NCI-H2107 (cell line): ENCODE measurements around the gene GSTA3.
"Not testable (repeated sequence)": the region's sequence is repeated elsewhere in the genome, so short reads cannot be mapped to it uniquely, and the experiment has no call there.

Experiments
- DNase-seq: peaks from one replicate; lab custom pipeline; 2025; lab: John Stamatoyannopoulos, UW

The GSTA3 gene

DNA sequence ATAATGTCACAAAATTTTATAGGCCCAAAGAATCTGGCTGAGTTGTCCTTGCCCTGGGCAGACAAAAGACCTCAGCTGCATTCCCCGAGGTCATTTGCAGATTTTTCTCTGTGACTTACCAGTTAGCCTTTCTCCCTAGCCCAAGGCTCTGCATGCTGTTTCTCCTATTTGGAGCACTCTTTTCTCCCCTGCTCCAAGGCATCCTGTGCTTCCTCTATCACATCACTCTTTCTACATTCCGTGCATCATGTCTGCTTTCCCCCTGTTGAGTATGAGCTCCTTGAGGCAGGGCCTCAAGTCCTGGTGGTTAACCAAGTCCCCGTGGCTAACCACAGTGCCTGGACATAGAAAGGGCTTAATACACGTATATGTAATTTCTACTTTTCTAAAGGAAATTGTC lies 593 bp upstream of the GSTA3 start:
- DNase-seq, result no peak

DNA sequence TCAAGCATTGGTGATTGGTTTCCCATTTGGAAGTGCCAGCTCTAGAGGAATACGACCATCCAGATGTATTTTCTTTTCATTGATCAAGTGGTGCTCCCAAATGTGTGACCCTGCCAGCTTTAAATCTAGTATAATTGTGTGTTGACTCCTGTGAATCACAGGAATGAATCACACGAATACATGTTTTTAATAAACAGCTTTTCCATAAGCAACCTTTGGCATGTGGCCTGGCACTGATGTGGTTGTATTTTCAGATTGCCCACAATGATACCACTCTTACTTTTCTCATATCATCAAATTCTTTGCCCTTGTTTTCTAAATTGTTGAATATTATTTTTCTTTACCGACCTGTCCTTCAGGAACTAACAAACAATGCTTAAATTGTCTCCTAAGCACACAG lies 367 bp downstream of the GSTA3 start:
- no peak for DNase-seq

DNA sequence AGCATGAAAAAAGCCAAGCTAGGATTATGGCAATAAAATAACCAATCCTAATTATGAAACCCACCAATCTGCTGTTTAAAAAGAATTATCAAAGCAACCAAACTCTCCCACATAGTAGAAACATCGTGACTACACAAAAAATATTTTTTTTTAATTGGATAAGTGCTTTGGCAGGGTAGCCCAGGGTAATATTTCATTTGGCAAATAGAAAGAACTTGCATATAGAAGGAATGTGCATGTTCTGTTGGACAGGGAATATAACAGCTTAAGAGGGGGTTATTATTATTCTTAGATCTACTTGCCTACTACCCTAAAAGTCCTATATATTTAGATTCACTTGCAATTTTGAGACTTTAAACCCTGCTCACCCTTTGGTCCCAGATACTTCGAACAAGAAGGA lies 972 bp downstream of the GSTA3 start:
- no peak for DNase-seq

DNA sequence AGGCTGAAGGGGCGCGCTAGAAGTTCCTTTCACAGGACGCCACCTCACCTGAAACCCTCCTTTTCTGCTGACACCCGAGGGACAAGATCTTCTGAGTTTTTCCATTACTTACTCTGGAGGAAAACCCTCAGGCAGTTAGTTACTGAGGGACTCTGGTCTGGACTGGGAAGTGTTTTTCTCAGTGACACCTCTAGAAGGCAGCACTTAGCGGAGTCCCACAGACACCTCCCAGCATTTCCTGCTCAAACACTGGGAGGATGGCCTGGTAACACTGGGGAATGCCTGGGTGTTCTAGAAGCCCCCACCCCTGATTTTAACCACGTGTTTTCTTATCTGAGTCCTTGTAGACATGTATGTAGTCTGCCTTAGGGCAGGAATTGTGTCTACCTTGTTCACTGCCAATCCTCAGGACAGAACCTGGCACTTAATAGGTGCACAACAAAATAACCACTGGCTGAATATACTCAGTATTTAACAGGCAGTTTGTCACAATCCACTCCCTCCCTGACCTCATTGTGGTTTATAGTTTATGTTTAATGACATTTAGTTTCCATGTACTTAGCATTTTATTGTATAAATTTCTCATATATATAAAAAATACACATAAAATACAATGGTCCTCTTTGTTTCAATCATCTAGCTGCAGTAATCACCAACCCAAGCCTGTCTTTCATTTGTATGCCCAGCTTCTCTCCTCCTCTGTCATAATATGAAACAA lies 4.8 kb downstream of the GSTA3 start:
- no peak for DNase-seq

DNA sequence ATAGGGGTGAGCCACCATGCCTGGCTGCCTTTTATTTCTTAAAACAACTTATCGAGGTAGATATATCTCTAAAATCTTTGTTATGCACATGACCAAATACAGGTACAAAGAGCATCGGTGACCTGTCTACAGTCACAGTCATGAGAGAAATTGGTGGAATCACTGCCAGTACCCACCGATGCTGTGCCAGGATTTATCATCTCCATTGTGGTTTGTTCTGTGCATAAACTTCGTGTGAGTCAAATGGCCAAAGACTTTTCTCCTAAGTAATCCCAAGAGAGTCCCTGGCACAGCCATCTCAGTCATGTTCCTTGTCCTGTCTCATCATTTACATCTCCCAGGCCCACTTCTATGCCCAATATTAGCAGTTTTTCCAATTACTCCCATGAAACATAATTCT lies 9.0 kb downstream of the GSTA3 start:
- DNase-seq, result no peak

DNA sequence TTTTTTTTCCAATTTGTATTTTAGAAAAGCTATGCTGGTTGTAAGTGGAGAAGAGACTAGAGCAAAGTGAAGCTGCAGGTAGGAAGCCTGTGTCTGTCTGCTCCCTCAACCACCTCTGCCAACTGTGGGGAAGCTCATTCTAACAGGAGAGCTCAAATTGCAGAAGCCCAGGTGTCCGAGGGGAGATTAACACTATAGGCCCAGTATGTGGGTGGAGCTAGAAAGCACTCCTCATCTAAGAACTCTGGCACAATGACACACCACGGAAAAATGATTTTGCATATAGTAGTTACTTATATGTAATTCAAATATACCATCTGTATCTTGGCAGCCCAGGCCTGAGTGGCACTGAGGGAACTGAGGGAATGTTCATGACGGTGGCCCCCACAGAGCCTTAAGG lies 13.7 kb downstream of the GSTA3 start:
- not testable (repeated sequence) for DNase-seq

DNA sequence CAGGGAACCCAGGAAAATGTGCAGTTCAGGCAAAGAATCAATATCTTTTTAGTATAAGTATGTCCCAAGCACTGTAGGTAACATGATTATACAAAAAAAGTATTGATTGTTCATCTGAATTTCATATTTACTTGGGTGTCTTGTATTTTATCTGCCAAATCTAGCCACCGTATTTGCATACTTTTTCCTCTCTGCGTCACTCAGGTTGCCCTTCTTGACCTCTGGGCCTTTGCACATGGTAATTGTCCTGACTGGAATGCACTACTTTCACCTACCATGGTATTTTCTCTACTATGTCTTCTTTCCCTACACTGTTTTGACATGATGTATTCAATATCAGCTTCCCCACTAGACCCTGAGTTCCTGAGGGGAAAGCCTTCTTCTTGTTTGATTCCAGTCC lies 15.2 kb downstream of the GSTA3 start:
- no peak for DNase-seq

DNA sequence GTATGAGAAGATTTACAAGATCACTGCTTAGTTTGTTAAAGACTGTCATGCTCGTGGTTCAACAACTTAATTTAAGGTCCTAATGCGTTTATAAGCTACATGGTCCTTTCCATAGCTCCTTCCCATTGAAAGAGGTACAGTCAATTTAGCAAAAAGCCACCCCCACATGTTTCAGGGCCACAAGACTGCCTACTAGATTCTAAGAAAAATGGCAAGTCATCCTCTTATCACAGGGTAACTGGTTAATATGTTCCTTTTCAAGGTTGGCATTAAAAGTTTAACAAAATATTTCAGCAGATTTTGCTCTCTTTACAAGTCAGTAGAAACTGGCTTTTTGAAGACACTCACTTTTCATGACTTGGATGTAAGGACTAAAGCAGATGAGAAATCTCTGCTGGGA lies 15.7 kb downstream of the GSTA3 start:
- DNase-seq, result no peak

DNA sequence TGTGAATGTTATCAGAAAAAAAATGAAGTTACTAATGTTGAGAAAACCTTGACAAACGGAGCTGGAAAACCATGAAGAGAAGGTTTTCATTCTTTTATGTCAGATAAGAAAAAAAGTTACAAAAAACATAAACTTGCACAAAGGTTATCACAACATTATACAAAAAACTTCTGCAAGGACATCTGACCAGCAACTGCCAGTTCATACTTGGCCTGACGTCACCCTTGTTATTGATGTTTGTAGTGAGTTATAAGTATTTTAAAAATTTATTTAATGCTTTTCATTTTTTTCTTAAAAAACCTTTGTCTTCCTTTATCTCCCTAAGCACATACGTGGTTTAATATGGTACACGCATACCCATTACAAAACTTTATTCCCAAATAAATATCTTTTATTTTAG lies 16.3 kb downstream of the GSTA3 start:
- no peak for DNase-seq

DNA sequence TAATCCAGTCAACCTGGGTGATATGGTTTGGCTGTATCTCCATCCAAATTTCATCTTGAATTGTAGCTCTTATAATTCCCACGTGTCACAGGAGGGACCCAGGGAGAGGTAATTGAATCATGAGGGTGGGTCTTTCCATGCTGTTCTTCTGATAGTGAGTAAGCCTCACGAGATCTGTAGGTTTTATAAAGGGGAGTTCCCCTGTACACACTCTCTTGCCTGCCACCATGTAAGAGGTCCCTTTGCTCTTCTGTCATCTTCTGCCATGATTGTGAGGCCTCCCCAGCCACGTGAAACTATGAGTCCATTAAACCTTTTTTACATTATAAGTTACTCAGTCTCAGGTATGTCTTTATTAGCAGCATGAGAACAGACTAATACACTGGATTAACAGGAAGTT lies 19.5 kb downstream of the GSTA3 start:
- no peak for DNase-seq

DNA sequence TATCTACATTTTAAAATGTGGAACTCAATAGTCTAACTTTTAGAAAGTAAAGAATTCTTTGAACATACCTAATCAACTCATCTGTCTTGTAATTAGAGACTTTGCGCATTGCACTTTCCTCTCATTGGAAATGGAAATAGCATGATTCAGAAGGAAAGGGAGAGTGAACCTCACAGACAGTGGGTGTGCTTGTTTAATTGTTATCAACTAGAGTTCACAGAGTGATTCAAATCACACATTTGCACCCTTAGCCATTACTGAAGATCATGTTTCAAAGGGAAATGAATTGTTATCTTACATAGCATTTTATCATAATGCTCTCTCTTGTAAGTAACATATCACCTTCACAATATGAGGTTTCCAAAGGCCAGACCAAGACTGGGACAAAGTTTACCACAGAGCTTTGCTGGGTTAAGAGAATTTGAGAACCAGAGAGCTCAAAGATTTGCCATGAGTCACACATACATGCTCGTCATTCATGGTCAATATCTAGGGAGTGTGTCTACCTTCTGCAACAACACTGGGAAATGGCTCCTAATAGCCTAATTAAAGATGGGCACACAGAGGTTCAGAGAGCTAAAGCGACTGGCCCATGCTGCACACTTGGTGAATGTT lies 21.5 kb downstream of the GSTA3 start:
- no peak for DNase-seq

DNA sequence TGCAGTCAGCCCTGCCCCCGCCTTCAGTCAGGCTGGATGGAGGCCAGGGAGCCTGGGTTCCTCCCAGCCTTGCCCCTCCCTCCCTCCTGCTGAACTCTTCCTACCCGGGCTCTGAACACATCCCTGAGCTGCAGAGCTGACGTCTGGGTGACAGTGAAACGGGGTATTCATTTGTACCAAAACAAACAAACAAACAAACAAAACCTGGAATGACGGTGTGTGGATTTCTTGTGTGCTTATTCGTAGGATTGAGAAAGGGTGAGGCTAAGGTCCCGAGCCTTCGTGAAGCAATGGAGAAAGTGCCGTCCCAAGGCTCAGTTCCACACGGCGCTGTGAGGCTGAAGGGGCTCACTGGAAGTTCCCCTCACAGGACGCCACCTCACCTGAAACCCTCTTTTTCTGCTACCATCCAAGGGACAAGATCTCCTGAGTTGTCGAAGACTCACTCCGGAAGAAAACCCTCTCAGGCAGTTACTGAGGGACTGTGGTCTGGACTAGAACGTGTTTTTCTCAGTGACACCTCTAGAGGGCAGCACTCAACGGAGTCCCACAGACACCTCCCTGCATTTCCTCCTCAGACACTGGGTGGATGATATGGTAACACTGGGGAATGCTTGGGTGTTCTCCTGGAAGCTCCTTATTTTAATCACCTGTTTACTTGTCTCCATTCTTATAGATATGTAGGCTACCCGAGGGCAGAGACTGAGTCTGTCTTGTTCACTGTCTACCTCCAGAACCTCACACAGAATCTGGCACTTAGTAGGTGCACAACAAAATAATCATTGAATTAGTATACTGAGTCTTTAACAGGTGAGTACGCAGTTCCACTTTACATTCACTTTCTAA lies 27.3 kb downstream of the GSTA3 start:
- no peak for DNase-seq

DNA sequence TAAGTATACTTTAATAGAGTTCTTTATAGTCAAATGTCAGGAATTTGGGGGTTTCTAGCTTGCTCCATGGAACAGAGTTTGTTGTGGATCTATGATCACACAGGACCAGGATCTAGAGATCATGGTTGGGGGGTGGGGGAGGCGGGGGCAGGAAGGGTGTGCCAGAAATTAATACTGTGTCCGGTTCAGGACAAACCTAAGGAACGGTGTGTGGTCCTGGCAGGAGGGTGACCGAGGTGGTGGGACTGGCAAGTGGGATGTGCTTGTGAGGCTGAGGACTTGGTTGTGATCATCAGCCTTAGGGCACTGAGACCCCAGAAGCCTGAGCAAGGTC lies 27.9 kb downstream of the GSTA3 start:
- DNase-seq, result no peak

DNA sequence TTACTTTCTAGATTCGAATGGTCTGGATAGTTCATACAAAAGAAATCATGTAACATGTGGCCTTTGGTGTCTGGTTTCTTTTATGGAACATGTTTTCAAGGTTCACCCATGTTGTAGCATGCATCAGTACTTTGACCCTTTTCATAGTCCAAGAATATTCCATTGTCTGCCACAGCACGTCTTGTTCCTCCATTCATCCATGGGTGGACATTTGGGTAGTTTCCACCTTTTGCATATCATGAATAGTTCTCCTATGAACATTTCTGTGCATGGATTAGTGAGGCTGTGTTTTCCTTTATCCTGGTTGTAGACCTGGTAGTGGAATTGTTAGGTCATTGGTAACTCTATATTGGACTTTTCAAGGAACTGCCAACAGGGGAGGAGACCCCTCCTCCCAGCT lies 31.7 kb downstream of the GSTA3 start:
- no peak for DNase-seq

DNA sequence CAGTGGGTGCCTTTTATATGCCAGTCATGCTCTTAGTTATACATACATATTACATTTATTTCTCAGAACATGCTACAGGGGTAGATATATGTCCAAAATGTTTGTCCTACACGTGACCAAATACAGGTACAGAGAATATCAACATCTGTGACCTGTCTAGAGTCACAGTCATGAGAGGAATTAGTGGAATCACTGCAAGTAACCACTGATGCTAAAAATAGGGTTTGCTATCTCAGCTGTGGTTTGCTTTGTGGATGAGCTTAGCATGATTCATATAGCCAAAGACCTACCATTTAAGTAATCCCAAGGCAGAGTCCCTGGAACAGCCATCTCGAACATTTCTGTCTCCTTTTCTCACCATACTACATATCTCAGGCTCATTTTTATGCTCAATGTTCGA lies 32.3 kb downstream of the GSTA3 start:
- DNase-seq, result no peak

DNA sequence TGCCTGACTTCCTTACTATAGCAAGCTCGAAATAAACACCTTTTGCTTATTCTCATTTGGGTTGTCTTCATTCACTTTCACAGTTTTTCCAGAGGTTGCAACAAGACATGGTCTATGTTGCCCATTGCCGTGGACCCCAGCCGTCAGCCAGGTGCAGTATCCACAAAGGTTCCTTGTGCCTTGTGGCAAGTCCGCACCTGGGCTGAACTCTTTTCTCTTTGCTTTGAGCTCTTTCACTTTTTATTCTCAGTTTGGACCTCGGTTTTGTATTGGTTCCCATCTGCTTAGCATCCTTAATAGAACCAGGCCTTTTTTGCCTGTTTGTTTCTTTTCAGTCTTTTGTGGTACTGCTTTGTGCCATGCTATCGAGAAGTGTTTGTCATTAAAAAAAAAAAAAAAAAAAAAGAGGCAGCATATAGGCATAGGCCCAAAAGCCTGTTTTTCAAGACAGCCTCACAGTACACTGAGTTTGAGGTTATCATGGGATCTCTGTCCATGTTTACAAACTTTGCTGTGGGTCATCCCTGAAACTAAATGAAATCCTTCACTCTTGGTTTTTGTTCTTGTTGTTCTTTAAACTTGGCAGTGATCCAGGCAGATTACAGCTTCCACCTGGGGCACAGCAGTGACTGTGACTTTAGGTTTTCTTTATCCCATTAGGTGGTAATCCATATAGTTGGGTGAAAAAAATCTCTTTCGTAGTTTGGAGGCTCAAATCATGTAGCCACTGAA lies 33.3 kb downstream of the GSTA3 start:
- DNase-seq, result no peak

DNA sequence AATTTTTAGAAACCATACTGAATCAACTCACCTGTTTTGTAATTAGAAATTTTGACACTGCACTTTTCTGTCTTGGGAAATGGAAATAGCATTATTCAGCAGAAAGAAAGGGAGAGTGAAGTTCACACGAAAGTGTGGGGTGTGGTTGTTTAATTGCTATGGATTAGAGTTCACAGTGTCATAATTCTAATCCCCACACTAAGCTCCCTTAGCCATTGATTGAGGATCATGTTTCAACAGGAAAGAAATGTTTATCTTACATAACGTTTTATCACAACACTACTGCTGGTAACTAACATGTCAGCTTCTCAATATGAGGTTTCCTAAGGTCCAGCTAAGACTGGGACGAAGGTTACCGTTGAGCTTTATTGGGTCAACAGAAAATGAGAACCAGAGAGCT lies 37.5 kb downstream of the GSTA3 start:
- no peak for DNase-seq

DNA sequence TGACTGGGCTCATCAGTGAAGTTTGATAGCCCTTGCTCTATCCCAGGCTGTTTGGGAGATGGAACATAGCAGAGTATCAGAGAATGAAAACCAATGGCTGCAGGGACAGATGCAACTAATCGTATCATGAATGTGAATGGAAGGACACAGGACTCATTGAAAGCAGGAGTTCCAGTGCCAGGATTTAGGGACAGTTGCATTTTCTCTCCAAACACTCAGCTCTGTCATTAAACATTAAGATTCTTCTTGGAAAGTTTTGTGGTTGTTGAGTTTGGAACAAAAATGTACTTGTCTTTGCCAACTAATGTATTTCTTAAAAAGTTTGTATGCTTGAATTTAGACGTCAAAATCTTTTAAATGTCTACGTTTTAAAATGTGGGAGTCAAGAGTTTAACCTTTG lies 37.9 kb downstream of the GSTA3 start:
- DNase-seq, result no peak

DNA sequence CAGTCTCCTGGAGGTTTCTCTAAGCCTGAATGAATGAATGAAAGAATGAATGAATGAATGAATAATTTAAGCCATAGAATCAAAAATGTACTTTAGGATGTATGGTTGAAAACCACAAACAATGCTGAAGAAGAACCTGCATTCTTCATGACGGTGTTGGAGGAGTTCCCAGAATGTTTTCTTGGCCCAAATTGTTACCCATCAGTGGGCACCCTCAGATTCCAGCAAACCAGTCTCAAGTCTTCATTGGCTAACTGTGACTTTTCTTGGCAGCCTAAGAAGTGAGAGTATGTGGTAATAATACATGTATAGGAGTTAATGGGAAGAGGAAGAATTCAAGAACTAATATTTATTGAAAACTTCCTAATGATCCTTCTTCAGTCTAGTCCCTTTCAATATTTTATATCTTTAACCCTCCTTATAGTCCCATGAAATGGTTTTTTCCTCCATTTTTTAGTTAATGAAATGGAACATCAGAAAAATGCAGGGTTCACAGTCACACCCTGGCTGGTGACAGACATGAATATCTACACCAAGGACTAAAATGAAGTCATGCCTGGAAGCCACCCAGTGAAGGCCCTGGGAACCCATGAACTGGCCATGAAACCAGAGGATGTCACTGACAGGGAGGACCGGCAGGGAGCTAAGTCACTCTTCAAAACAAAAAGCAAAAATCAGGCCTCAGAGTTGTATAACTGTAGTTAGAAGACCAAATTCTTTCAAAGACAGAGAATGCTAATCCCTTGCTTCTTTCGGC lies 39.0 kb downstream of the GSTA3 start:
- DNase-seq, result not testable (repeated sequence)

DNA sequence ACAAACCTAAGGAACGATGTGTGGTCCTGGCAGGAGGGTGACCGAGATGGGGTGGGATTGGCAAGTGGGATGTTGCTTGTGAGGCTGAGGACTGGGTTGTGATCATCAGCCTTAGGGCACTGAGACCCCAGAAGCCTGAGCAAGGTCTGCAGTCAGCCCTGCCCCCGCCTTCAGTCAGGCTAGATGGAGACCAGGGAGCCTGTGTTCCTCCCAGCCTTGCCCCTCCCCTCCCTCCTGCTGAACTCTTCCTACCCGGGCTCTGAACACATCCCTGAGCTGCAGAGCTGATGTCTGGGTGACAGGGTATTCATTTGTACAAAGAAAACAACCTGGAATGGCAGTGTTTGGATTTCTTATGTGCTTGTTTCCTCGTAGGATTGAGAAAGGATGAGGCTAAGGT lies 40.6 kb downstream of the GSTA3 start:
- DNase-seq, result not testable (repeated sequence)

DNA sequence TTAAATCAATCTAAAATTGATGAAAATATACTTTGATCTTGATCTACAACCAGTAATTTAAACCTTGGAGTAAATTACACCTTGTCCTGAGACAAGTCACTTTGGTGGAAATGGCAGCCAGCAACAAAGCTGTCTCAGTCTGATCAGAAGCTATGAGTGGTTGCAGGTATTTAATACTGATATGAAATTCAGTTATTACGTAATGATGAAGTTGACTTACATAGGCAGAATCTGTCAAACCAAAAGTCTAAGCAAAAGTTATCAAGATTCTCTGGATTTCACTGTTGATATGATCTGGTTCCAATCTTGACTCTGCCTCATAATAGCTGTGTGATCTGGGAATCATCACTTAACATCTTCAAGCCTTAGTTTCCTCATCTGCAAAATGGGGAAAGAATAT lies 41.3 kb downstream of the GSTA3 start:
- no peak for DNase-seq

DNA sequence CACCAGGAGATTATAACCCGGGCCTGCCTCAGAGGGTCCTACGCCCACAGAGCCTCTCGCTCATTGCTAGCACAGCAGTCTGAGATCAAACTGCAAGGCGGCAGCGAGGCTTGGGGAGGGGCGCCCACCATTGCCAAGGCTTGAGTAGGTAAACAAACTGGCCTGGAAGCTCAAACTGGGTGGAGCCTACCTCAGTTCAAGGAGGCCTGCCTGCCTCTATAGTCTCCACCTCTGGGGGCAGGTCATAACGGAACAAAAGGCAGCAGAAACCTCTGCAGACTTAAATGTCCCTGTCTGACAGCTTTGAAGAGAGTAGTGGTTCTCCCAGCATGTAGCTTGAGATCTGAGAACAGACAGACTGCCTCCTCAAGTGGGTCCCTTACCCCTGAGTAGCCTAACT lies 48.3 kb downstream of the GSTA3 start:
- not testable (repeated sequence) for DNase-seq
